Hematopoietic multipotent progenitor cell treated with erythropoietin and hydrocortisone succinate and interleukin-3 and kit ligand, for 4 days (in vitro differentiated cells): ENCODE measurements around the gene ZNF705A.
"Not testable (repeated sequence)": the region's sequence is repeated elsewhere in the genome, so short reads cannot be mapped to it uniquely, and the experiment has no call there.

Experiments
- DNase-seq: peaks from one replicate; pipeline ENCODE4 v3.0.0-alpha.2; 2015

The ZNF705A gene

GRCh38 chr12:8156845-8157244 lies at the start of gene ZNF705A:
Gene ZNF705A, plus strand, starts transcription at chr12:8157015. Its CDS starts 15,611 bp downstream, at chr12:8172626.
- DNase-seq: peak; percentile 70

GRCh38 chr12:8108808-8109398 lies 47.9 kb upstream of the ZNF705A start:
- DNase-seq: peak; percentile 91

- not testable (repeated sequence) for DNase-seq
These were observed 43.7 kb upstream of the ZNF705A start for GRCh38 chr12:8113117-8113516.

- no peak for DNase-seq
These were observed 36.6 kb upstream of the ZNF705A start for GRCh38 chr12:8120072-8120713.

GRCh38 chr12:8123124-8123912 lies 33.5 kb upstream of the ZNF705A start, which contains the start of gene CLEC4A:
Gene CLEC4A, plus strand, starts transcription at chr12:8123617. Its CDS starts 262 bp downstream, at chr12:8123879.
- DNase-seq: peak; percentile 72

- DNase-seq: peak; percentile 82
These were observed 29.7 kb upstream of the ZNF705A start for GRCh38 chr12:8127138-8127537.

- not testable (repeated sequence) for DNase-seq
These were observed 23.0 kb upstream of the ZNF705A start for GRCh38 chr12:8133636-8134397.

- not testable (repeated sequence) for DNase-seq
These were observed 22.4 kb upstream of the ZNF705A start for GRCh38 chr12:8134398-8134930.

GRCh38 chr12:8141647-8142046 lies 15.2 kb upstream of the ZNF705A start:
- DNase-seq: not testable (repeated sequence)

GRCh38 chr12:8143261-8143660 lies 13.6 kb upstream of the ZNF705A start:
- DNase-seq: peak; percentile 33

GRCh38 chr12:8145754-8146441 lies 10.9 kb upstream of the ZNF705A start:
- no peak for DNase-seq

- DNase-seq: no peak
These were observed 10.4 kb upstream of the ZNF705A start for GRCh38 chr12:8146442-8146771.

GRCh38 chr12:8154526-8154925 lies 2.3 kb upstream of the ZNF705A start:
- no peak for DNase-seq

- no peak for DNase-seq
These were observed 399 bp upstream of the ZNF705A start for GRCh38 chr12:8156416-8156815.

- no peak for DNase-seq
These were observed 826 bp downstream of the ZNF705A start for GRCh38 chr12:8157484-8158198.

- DNase-seq: not testable (repeated sequence)
These were observed 16.1 kb downstream of the ZNF705A start for GRCh38 chr12:8172911-8173310.

GRCh38 chr12:8179989-8180585 lies 23.3 kb downstream of the ZNF705A start:
- DNase-seq: peak; percentile 68

GRCh38 chr12:8181271-8181670 lies 24.5 kb downstream of the ZNF705A start:
- DNase-seq: not testable (repeated sequence)

GRCh38 chr12:8182923-8183322 lies 26.1 kb downstream of the ZNF705A start:
- DNase-seq: not testable (repeated sequence)

- DNase-seq: not testable (repeated sequence)
These were observed 26.5 kb downstream of the ZNF705A start for GRCh38 chr12:8183346-8183745.

- DNase-seq: not testable (repeated sequence)
These were observed 27.4 kb downstream of the ZNF705A start for GRCh38 chr12:8184206-8184605.
